Stomach (tissue), 9 donors: ENCODE measurements around the gene MAN1A1. TPM values are rescaled to one million over a fixed set of nuclear protein-coding genes. Genes with fewer than 3 reads are reported as not detected.

Experiments
- DNase-seq, 2 donors: peaks; one replicate each; pipeline versions ENCODE4 v3.0.0 to v3.0.0-alpha.2; 2013 to 2019
- H3K27ac ChIP-seq, 5 donors: fragments of 200-600 bp in 4 of 5; sonication (generic) in 4 of 5; one replicate each; pipeline ENCODE4 v1.5.1; 2013 to 2019; ENCODE audit warnings: mild to moderate bottlenecking in 1 of 5, moderate library complexity in 1 of 5
- H3K27me3 ChIP-seq, 3 donors: fragments of 200-600 bp; sonication (generic); one replicate each; pipeline ENCODE4 v1.5.1; 2017 to 2019; ENCODE audit warnings: mixed run types in 1 of 3
- H3K36me3 ChIP-seq, 4 donors: fragments of 200-600 bp; sonication (generic); 1 replicate in 3 of 4; 2 replicates in 1 of 4; pipeline ENCODE4 v1.5.1; 2016 to 2019
- H3K4me1 ChIP-seq, 4 donors: fragments of 200-600 bp; sonication (generic); one replicate each; pipeline ENCODE4 v1.5.1; 2016 to 2019
- H3K4me3 ChIP-seq, 4 donors: fragments of 200-600 bp; sonication (generic) in 3 of 4; one replicate each; pipeline ENCODE4 v1.5.1; 2016 to 2019; ENCODE audit warnings: mild to moderate bottlenecking in 1 of 4
- H3K9me3 ChIP-seq, 4 donors: fragments of 200-600 bp; sonication (generic); one replicate each; pipeline ENCODE4 v1.5.1; 2016 to 2019
- EP300 ChIP-seq: sonication (generic); formaldehyde crosslinking; IDR thresholded peaks from one replicate; pipeline ENCODE4 v1.6.1; 2017; ENCODE audit warnings: antibody characterized with exemption
- POLR2A ChIP-seq, 4 donors: fragments of 450-650 bp; IDR thresholded peaks; one replicate each; pipeline ENCODE4 v1.6.1; 2016; ENCODE audit warnings: antibody characterized with exemption in 4 of 4, control low read depth in 2 of 4, mild to moderate bottlenecking in 1 of 4, moderate library complexity in 1 of 4
- POLR2AphosphoS5 ChIP-seq, 3 donors: sonication (generic); formaldehyde crosslinking; IDR thresholded peaks; one replicate each; pipeline ENCODE4 v1.6.1; 2016; ENCODE audit warnings: antibody characterized with exemption in 3 of 3
- WGBS, 5 donors: extraction: QIAGEN DNeasy Blood & Tissue Kit in 3 of 5; methylation state at CpG; one replicate each; pipeline versions ENCODE4 v1.1.5 to v1.1.7; 2013 to 2018; 5-methylcytosine and 5-hydroxymethylcytosine counted together
- intact Hi-C: fragments of 100-400 bp; cut with DNase I; formaldehyde crosslinking; loops from one replicate; pipeline ENCODE4 v1.15.1; 2023; ENCODE audit warnings: low total_unique reads
- polyA plus RNA-seq, 3 donors: library from polyadenylated mRNA; stranded (reverse); fragments of 200-250 nt; gene quantifications; one replicate each; pipeline ENCODE4 v1.2.3, GENCODE V29; 2013
- total RNA-seq, 5 donors: library from RNA; depleted of rRNA; stranded (reverse); fragments of >200 nt; gene quantifications; one replicate each; pipeline versions ENCODE4 v1.1.0 to v1.2.3, GENCODE V29; 2014 to 2016
- TF ChIP-seq, protein P1 (sequence below), 7 experiments: fragments of 450-650 bp in 4 of 7; fragments of 200-600 bp in 3 of 7; sonication (generic) in 3 of 7; IDR thresholded peaks; one replicate each; pipeline ENCODE4 v1.5.1; 2016 to 2019; ENCODE audit warnings: antibody characterized with exemption in 7 of 7, control low read depth in 2 of 7, mild to moderate bottlenecking in 1 of 7
- donor health status: healthy with polysubstance abuse.
- donor health status: Bipolar disorder and iron deficiency.
- donor health status: healthy.

Gene MAN1A1
- total and polyA plus RNA-seq, 8 donors = 8.0 to 132 (median 47.9) TPM

GRCh38 chr6:119190176-119190575, 159.4 kb downstream of the MAN1A1 start:
- H3K4me3 ChIP-seq = no peak overlapping the region
- H3K36me3 ChIP-seq = peaks cover 4 to 87% (median 70%) of the 10 kb centered on the region in 4 donors
- 41 to 67% (median 60%) methylated on average over 1 of the region's 1 CpG for WGBS, 5 donors
- intact Hi-C loops = no loop called here
- DNase-seq = no peak
- TF ChIP-seq, protein P1, sequence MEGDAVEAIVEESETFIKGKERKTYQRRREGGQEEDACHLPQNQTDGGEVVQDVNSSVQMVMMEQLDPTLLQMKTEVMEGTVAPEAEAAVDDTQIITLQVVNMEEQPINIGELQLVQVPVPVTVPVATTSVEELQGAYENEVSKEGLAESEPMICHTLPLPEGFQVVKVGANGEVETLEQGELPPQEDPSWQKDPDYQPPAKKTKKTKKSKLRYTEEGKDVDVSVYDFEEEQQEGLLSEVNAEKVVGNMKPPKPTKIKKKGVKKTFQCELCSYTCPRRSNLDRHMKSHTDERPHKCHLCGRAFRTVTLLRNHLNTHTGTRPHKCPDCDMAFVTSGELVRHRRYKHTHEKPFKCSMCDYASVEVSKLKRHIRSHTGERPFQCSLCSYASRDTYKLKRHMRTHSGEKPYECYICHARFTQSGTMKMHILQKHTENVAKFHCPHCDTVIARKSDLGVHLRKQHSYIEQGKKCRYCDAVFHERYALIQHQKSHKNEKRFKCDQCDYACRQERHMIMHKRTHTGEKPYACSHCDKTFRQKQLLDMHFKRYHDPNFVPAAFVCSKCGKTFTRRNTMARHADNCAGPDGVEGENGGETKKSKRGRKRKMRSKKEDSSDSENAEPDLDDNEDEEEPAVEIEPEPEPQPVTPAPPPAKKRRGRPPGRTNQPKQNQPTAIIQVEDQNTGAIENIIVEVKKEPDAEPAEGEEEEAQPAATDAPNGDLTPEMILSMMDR (IDR thresholded peaks at IDR 0.05) = no peak
- TF ChIP-seq EP300 = no peak
- TF ChIP-seq POLR2A (IDR thresholded peaks at IDR 0.05) = no peak
- TF ChIP-seq POLR2AphosphoS5 (IDR thresholded peaks at IDR 0.05) = no peak
- no peak overlapping the region for H3K27ac ChIP-seq
- no peaks in the 10 kb centered on the region for H3K9me3 ChIP-seq
- no peaks in the 10 kb centered on the region for H3K27me3 ChIP-seq
- no peaks in the 10 kb centered on the region for H3K4me1 ChIP-seq

GRCh38 chr6:119189498-119189897, 160.1 kb downstream of the MAN1A1 start:
- Histone ChIP-seq H3K4me3 (no peak overlapping the region), H3K27me3 (no peaks in the 10 kb centered on the region), H3K4me1 (no peaks in the 10 kb centered on the region), H3K9me3 (no peaks in the 10 kb centered on the region), H3K36me3 (peaks cover 4 to 85% (median 75%) of the 10 kb centered on the region in 4 donors), H3K27ac (no peak overlapping the region)
- TF ChIP-seq POLR2AphosphoS5 (IDR thresholded peaks at IDR 0.05) (no peak), POLR2A (IDR thresholded peaks at IDR 0.05) (no peak), EP300 (no peak)
- TF ChIP-seq, protein P1 (IDR thresholded peaks at IDR 0.05) = no peak
- DNase-seq = no peak
- WGBS, 5 donors = 83 to 92% (median 84%) methylated on average over 14 of the region's 14 CpGs
- intact Hi-C loops = no loop called here

DNA sequence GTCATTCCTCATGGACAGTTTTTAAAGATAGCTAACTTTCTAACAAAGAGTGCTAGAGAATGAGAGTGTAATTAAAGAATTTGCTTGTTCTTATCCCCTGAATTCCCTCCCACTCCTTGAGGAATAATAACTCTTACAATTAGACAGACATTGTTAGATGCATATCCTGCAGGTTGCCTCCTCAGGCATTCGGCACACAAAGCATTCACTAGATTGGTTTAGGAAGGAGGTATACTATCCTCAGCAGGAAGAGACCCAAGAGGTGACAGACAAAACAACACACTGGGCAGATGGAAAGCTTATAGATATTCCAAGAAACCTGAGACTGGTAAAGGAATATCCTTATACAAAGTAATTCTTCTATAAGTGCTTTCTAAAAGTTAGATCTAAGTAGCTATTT, 162.0 kb downstream of the MAN1A1 start:
- Histone ChIP-seq H3K36me3 (peaks cover 4 to 78% (median 75%) of the 10 kb centered on the region in 4 donors), H3K27me3 (no peaks in the 10 kb centered on the region), H3K9me3 (no peaks in the 10 kb centered on the region), H3K4me1 (no peaks in the 10 kb centered on the region), H3K4me3 (no peak overlapping the region), H3K27ac (no peak overlapping the region)
- TF ChIP-seq EP300 (no peak), POLR2A (IDR thresholded peaks at IDR 0.05) (no peak), POLR2AphosphoS5 (IDR thresholded peaks at IDR 0.05) (no peak)
- TF ChIP-seq, protein P1 (IDR thresholded peaks at IDR 0.05) = no peak
- DNase-seq = no peak
- intact Hi-C loops = no loop called here
- WGBS, 5 donors = 77 to 84% (median 82%) methylated on average over 1 of the region's 1 CpG

DNA sequence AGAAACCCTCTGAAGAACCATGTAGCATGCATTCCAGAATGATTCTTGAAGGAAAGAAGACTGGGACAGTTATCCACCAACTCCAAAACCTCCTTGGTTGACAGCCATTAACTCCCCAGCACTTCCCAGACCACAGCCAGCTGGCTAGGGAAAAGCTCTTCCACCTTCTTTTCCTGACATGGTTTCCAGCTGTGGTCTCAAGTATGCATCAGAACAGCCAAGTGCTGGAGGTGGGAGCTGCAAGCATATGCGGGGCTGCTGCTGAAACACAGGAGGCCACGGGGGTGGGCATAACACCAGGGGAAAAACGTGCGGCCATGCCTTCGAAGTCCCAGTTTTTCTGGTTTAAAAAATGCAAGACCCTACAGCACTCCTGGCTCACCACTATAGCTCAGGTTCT, 163.1 kb downstream of the MAN1A1 start:
- no peak overlapping the region for H3K27ac ChIP-seq
- peaks cover 4 to 69% (median 67%) of the 10 kb centered on the region in 4 donors for H3K36me3 ChIP-seq
- H3K4me3 ChIP-seq = no peak overlapping the region
- TF ChIP-seq POLR2A (IDR thresholded peaks at IDR 0.05) (no peak), POLR2AphosphoS5 (IDR thresholded peaks at IDR 0.05) (no peak), EP300 (no peak)
- TF ChIP-seq, protein P1 (IDR thresholded peaks at IDR 0.05) = no peak
- H3K9me3 ChIP-seq = no peaks in the 10 kb centered on the region
- no peaks in the 10 kb centered on the region for H3K4me1 ChIP-seq
- no peak for DNase-seq
- WGBS, 5 donors = 85 to 94% (median 86%) methylated on average over 5 of the region's 5 CpGs
- intact Hi-C loops = no loop called here
- H3K27me3 ChIP-seq = no peaks in the 10 kb centered on the region
